Epithelial cell of proximal tubule (primary cell): ENCODE data around the gene KLRC3. TPM values are rescaled to one million over a fixed set of nuclear protein-coding genes. Genes with fewer than 3 reads are reported as not detected.
"Not testable (repeated sequence)": the region's sequence is repeated elsewhere in the genome, so short reads cannot be mapped to it uniquely, and the experiment has no call there.

Experiments
- DNase-seq: peaks from one replicate; pipeline ENCODE4 v3.0.0-alpha.2; 2011; ENCODE audit warnings: low read depth
- H3K4me3 ChIP-seq: 2 replicates; pipeline ENCODE4 v1.5.1; 2011; ENCODE audit warnings: low read depth, mild to moderate bottlenecking, low read length
- CTCF ChIP-seq: conservative IDR thresholded peaks from 2 replicates; pipeline ENCODE4 v1.5.1; 2012; ENCODE audit warnings: low read depth, mild to moderate bottlenecking, low read length
- total RNA-seq: library from RNA; depleted of rRNA; stranded (reverse); fragments of >200 nt; gene quantifications from 2 replicates; pipeline ENCODE4 v1.2.3, GENCODE V29; 2015

Gene KLRC3
- total RNA-seq, 1 donor from 2014 or later: not detected

DNA sequence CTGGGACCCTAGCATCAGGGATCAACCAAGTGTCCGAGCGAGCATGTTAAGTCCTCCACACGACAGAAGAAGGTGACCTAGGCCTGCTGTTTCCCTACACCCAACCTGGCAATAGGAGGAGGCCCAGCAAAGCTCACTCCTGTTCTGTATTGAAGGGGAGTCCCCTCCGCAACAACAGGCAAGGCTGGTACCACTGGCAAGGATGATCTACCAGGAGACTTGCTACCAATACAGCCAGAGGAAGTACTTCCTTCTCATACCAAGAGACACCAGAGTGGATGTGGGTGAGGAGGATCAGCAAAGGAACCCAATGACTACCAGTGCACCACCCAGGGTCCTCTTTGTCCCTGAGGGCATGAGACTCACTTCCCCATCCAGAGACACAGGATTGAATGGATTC, 27.8 kb upstream of the KLRC3 start:
- no peak overlapping the region for H3K4me3 ChIP-seq
- no peak for TF ChIP-seq CTCF
- DNase-seq: no peak

GRCh38 chr12:10446052-10446451, 25.7 kb upstream of the KLRC3 start:
- not testable (repeated sequence) for H3K4me3 ChIP-seq, DNase-seq

DNA sequence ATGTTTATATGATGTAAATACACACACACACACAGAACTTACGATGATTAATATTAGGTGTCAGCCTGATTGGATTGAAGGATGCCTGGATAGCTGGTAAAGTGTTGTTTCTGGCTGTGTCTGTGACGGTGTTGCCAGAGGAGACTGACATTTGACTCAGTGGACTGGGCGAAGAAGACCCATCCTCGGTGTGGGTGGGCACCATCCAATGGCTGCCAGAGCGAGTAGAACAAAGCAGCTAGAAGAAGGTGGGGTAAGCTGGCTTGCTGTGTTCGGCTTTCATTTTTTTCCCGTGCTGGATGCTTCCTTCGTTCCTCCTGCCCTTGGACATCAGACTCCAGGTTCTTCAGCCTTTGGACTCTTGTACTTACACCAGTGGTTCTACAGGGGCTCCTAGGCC, 20.7 kb upstream of the KLRC3 start:
- not testable (repeated sequence) for H3K4me3 ChIP-seq, DNase-seq

- H3K4me3 ChIP-seq, DNase-seq: not testable (repeated sequence)
These were observed 19.3 kb upstream of the KLRC3 start for GRCh38 chr12:10439608-10440274.

- not testable (repeated sequence) for DNase-seq, H3K4me3 ChIP-seq
These were observed 17.2 kb upstream of the KLRC3 start for GRCh38 chr12:10437601-10438000.

GRCh38 chr12:10435816-10436215, 15.4 kb upstream of the KLRC3 start, which contains the start of gene KLRC2:
TSS of gene KLRC2 (minus strand) at chr12:10436010. CDS start at chr12:10435986, 24 bp downstream.
- not testable (repeated sequence) for DNase-seq, H3K4me3 ChIP-seq

DNA sequence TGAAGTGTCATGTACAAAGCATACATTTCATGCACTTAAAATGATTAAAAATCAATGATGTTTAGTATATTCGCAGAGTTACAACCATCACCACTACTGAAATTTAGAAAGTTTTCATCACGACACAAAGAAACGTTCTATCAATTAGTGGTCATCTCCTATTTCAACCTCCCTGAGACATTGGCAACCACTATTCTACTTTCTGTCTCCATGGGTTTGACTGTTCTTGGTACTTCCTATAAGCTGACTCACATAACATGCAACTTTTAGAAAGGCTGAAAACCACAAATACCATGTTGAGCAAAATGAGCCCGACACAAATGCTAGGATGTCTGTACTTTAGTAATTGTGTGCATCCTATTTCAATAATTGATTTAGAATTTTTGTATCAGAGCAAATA, 10.2 kb upstream of the KLRC3 start:
- H3K4me3 ChIP-seq, DNase-seq: not testable (repeated sequence)

DNA sequence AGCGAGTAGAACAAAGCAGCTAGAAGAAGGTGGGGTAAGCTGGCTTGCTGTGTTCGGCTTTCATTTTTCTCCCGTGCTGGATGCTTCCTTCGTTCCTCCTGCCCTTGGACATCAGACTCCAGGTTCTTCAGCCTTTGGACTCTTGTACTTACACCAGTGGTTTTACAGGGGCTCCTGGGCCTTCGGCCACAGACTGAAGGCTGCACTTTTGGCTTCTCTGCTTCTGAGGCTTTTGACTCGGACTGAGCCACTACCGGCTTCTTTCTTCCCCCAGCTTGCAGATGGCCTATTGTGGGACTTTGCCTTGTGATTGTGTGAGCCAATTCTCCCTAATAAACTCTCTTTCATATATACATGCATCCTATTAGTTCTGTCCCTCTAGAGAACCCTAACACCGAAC, 5.5 kb upstream of the KLRC3 start:
- not testable (repeated sequence) for DNase-seq, H3K4me3 ChIP-seq

DNA sequence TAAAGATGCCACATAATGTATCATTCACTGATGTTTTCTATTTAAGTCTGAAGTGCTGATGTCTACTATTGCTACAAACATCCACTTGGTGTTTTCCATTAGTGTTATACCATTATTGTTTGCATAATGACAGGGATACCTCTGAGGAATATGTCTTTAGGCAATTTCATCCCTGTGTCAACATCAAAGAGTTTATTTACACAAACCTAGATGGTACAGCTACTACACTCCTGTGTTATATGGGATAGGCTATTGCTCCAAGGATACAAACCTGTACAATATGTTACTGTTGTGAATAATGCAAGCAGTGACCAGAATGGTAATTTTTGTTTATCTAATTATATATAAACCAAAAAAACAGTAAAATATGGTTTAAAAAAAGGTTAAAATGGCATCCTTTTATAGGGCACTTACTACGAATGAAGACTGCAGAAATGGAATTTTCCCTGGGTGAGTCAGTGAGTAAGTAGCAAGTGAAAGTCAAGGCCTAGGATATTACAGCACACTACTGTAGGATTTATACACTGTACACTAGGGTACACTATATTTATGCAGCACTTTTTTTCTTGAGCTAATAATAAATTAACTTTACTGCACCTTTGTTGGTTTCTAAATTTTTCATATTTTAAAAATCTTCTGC, 4.0 kb upstream of the KLRC3 start:
- DNase-seq, H3K4me3 ChIP-seq: not testable (repeated sequence)

DNA sequence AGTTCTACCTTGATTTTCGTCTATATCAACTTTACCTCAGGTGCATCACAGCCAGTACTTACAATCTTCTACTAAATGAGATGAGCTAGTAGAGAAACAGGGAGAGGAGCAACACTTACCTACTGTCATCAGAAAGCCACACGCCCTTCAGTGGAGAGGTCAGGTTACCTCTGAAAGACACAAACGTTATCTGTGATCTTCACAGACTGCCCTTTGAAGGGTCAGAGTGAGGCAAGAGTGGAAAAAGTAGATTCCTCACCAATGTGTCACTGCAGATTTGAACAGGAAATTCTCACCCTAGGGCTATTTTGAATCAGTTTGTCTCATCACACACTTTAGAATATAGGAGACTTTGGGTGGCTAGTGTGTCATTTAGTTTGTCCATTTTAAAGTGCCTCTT, 1.8 kb upstream of the KLRC3 start:
- not testable (repeated sequence) for DNase-seq, H3K4me3 ChIP-seq

GRCh38 chr12:10409392-10409791, 11.0 kb downstream of the KLRC3 start, which contains the start of gene KLRC4:
TSS of gene KLRC4 (minus strand) at chr12:10409757. CDS start at chr12:10409575, 182 bp downstream.
- TF ChIP-seq CTCF: no peak
- no peak for DNase-seq
- H3K4me3 ChIP-seq: no peak within 1 kb of the TSS

GRCh38 chr12:10408842-10409241, 11.6 kb downstream of the KLRC3 start:
- no peak overlapping the region for H3K4me3 ChIP-seq
- DNase-seq: no peak
- TF ChIP-seq CTCF: no peak
